Smooth muscle cell (in vitro differentiated cells): ENCODE results near the gene ARHGDIG. TPM values are rescaled to one million over a fixed set of nuclear protein-coding genes. Genes with fewer than 3 reads are reported as not detected.

Experiments
- DNase-seq: peaks from one replicate; lab custom pipeline; 2025; ENCODE audit not compliant: unreplicated experiment; lab: John Stamatoyannopoulos, UW
- H2AFZ ChIP-seq: fragments of 200-600 bp; sonication (generic); 2 replicates; pipeline ENCODE4 v1.6.0; 2016; ENCODE audit warnings: antibody characterized with exemption, low read depth, mild to moderate bottlenecking
- H3F3A ChIP-seq: fragments of 200-600 bp; sonication (generic); 2 replicates; pipeline ENCODE4 v1.6.0; 2017; ENCODE audit warnings: antibody characterized with exemption, low read depth
- H3K27ac ChIP-seq: fragments of 200-600 bp; sonication (generic); 2 replicates; pipeline ENCODE4 v1.5.1; 2016; ENCODE audit warnings: low read depth, mild to moderate bottlenecking
- H3K27me3 ChIP-seq: fragments of 200-600 bp; sonication (generic); 2 replicates; pipeline ENCODE4 v1.6.1; 2016; ENCODE audit warnings: low read depth, mild to moderate bottlenecking
- H3K36me3 ChIP-seq: fragments of 200-600 bp; sonication (generic); 2 replicates; pipeline ENCODE4 v1.5.1; 2016; ENCODE audit warnings: low read depth
- H3K4me1 ChIP-seq: fragments of 200-600 bp; sonication (generic); 2 replicates; pipeline ENCODE4 v1.5.1; 2016; ENCODE audit warnings: low read depth
- H3K4me2 ChIP-seq: fragments of 200-600 bp; sonication (generic); 2 replicates; pipeline ENCODE4 v1.6.0; 2016; ENCODE audit warnings: mild to moderate bottlenecking
- H3K4me3 ChIP-seq: fragments of 200-600 bp; sonication (generic); 2 replicates; pipeline ENCODE4 v1.5.1; 2016; ENCODE audit warnings: mild to moderate bottlenecking
- H3K79me2 ChIP-seq: fragments of 200-600 bp; sonication (generic); 2 replicates; pipeline ENCODE4 v1.6.0; 2016; ENCODE audit warnings: low read depth, mild to moderate bottlenecking
- H3K9ac ChIP-seq: fragments of 200-600 bp; sonication (generic); 2 replicates; pipeline ENCODE4 v1.6.0; 2016; ENCODE audit warnings: low read depth
- H3K9me3 ChIP-seq: fragments of 200-600 bp; sonication (generic); replicated peaks from 2 replicates; pipeline ENCODE4 v1.5.1; 2016; ENCODE audit warnings: low read depth
- H4K20me1 ChIP-seq: fragments of 200-600 bp; sonication (generic); 2 replicates; pipeline ENCODE4 v1.6.0; 2016; ENCODE audit warnings: low read depth
- WGBS: methylation state at CpG from one replicate; pipeline ENCODE4 v1.1.7; 2016; ENCODE audit warnings: low lambda C conversion rate; 5-methylcytosine and 5-hydroxymethylcytosine counted together
- polyA plus RNA-seq: library from polyadenylated mRNA; unstranded; fragments of >200 nt; fragmentation: Nextera tagmentation; extraction: Ambion mirVana; gene quantifications from 2 replicates; pipeline ENCODE4 v1.2.1, GENCODE V29; 2016
- total RNA-seq: library from RNA; depleted of rRNA; stranded (reverse); fragments of >200 nt; gene quantifications from 2 replicates; pipeline ENCODE4 v1.2.3, GENCODE V29; 2014
- TF ChIP-seq, protein P1 (sequence below): fragments of 200-600 bp; sonication (generic); IDR thresholded peaks from 2 replicates; pipeline ENCODE4 v1.5.1; 2017; ENCODE audit warnings: borderline replicate concordance, mild to moderate bottlenecking, antibody characterized with exemption; ENCODE audit not compliant: insufficient read depth, poor library complexity, severe bottlenecking

ARHGDIG gene
- total and polyA plus RNA-seq, 2 experiments from 2014 or later: 0.58 to 2.9 TPM

DNA sequence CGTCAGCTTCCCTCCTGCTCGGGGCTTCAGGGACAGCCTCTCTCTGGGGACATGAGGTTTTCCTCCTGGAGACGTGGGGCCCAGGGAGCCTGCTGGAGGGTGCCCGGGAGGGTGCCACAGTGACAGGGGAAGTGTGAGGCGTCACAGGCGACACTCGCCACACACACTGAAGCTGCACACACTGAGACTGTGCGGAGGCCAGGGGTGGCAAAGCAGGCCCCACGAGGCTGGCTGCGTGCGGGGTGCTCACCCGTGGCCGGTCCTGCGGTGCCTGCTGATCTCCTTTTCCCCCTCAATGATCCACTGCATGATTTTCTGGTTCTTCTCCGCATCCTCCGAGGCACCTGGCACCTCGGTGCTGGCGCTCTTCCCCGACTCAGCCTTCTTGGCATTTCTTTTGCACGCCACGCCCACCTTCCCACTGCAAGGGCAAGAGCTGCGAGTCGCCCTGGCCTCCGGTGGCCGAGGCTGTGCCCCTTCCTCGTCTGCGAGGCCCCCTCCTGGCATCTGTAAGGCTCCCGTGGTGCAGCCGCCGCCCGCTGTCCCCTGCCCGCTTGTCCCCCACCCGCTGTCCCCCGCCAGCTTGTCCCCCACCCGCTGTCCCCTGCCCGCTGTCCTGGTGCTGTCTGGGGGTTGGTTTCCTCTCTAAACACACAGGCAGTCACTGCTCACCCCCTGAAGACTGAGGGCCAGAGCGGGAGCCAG is 16.6 kb downstream of the ARHGDIG start:
- 96% methylated on average over 37 of the region's 37 CpGs for WGBS
- H3K4me2 ChIP-seq: no peak overlapping the region
- no peaks in the 10 kb centered on the region for H3K9me3 ChIP-seq
- H3K36me3 ChIP-seq: no peaks in the 10 kb centered on the region
- no peaks in the 10 kb centered on the region for H3K27me3 ChIP-seq
- TF ChIP-seq, protein P1, sequence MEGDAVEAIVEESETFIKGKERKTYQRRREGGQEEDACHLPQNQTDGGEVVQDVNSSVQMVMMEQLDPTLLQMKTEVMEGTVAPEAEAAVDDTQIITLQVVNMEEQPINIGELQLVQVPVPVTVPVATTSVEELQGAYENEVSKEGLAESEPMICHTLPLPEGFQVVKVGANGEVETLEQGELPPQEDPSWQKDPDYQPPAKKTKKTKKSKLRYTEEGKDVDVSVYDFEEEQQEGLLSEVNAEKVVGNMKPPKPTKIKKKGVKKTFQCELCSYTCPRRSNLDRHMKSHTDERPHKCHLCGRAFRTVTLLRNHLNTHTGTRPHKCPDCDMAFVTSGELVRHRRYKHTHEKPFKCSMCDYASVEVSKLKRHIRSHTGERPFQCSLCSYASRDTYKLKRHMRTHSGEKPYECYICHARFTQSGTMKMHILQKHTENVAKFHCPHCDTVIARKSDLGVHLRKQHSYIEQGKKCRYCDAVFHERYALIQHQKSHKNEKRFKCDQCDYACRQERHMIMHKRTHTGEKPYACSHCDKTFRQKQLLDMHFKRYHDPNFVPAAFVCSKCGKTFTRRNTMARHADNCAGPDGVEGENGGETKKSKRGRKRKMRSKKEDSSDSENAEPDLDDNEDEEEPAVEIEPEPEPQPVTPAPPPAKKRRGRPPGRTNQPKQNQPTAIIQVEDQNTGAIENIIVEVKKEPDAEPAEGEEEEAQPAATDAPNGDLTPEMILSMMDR: no peak
- H3K27ac ChIP-seq: no peak overlapping the region
- no peak overlapping the region for H3K9ac ChIP-seq
- no peaks in the 10 kb centered on the region for H3K79me2 ChIP-seq
- H3K4me1 ChIP-seq: no peaks in the 10 kb centered on the region
- no peaks in the 10 kb centered on the region for H3F3A ChIP-seq
- no peak for DNase-seq
- no peak overlapping the region for H3K4me3 ChIP-seq
- H4K20me1 ChIP-seq: peaks cover 12% of the 10 kb centered on the region
- H2AFZ ChIP-seq: no peak overlapping the region

DNA sequence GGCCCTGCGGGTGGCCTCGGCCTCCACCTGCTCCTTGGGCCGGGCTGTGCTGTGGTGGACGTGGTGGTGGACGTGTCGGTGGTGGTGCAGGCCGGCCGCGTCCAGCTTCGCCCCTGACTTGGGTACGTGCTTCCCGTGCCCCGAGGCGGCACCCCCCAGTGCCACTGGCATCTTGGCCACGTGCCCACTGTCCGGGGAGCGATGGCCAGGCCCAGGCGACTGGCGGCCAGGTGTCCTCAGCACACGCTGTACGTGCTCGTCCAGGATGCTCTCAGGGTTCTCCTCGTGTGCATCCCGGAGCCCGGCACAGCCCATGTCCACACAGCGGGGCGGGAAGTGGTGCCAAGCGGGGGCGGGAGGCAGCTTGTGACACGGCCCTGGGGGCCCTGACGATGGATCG is 17.4 kb downstream of the ARHGDIG start:
- no peaks in the 10 kb centered on the region for H3K79me2 ChIP-seq
- H3F3A ChIP-seq: no peaks in the 10 kb centered on the region
- peaks cover 14% of the 10 kb centered on the region for H4K20me1 ChIP-seq
- H3K4me2 ChIP-seq: no peak overlapping the region
- H3K27ac ChIP-seq: no peak overlapping the region
- 96% methylated on average over 29 of the region's 32 CpGs for WGBS
- no peak overlapping the region for H3K4me3 ChIP-seq
- no peak overlapping the region for H2AFZ ChIP-seq
- H3K9ac ChIP-seq: no peak overlapping the region
- no peaks in the 10 kb centered on the region for H3K4me1 ChIP-seq
- no peaks in the 10 kb centered on the region for H3K9me3 ChIP-seq
- no peak for DNase-seq
- H3K36me3 ChIP-seq: no peaks in the 10 kb centered on the region
- TF ChIP-seq, protein P1: no peak
- H3K27me3 ChIP-seq: no peaks in the 10 kb centered on the region

DNA sequence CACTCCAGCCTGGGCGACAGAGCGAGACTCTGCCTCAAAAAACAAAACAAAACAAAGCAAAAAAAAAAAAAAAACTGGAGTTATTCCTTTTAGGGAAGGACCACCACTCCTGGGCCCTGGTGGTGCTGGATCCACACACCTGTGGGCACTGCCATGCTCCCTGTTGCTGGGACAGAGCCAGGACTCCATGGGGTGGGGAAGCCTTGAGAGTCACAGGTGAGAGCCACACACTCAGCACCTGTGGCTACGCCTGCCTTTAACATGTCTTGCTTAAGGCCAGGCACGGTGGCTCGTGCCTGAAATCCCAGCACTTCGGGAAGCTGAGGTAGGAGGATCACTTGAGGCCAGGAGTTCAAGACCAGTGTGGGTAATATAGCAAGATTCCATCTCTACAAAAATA is 20.8 kb downstream of the ARHGDIG start:
- WGBS: 98% methylated on average over 6 of the region's 6 CpGs
- Histone ChIP-seq H3K9me3 (no peaks in the 10 kb centered on the region), H3K4me3 (no peak overlapping the region), H3K27me3 (no peaks in the 10 kb centered on the region), H3K4me1 (no peaks in the 10 kb centered on the region), H3K79me2 (peaks cover 2% of the 10 kb centered on the region), H3K27ac (no peak overlapping the region), H2AFZ (no peak overlapping the region), H3K36me3 (no peaks in the 10 kb centered on the region), H3F3A (no peaks in the 10 kb centered on the region), H3K9ac (no peak overlapping the region), H3K4me2 (no peak overlapping the region), H4K20me1 (peaks cover 17% of the 10 kb centered on the region)
- TF ChIP-seq, protein P1: no peak
- no peak for DNase-seq

DNA sequence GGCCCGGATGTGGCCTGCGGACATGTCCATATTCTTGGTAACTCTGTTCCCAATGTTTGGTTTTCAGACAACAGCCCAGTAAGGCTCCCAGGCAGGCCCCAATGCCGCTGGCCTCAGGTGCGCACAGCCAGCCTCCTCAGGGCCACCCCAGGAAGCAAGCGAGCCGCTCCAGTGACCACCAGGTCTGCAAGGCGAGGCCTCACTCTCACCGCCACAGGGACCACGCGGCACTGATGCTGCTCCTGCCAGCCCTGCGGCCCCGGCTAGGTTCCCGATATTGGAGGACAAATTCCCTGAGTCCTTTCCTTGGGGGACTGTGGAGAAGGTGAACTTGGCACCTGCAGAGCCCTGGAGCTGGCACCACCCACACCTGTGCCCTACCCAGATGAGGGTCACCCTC is 21.6 kb downstream of the ARHGDIG start:
- Histone ChIP-seq H3K4me1 (no peaks in the 10 kb centered on the region), H3K4me3 (no peak overlapping the region), H3F3A (no peaks in the 10 kb centered on the region), H3K27ac (no peak overlapping the region), H4K20me1 (peaks cover 17% of the 10 kb centered on the region), H2AFZ (no peak overlapping the region), H3K79me2 (peaks cover 2% of the 10 kb centered on the region), H3K9ac (no peak overlapping the region), H3K36me3 (no peaks in the 10 kb centered on the region), H3K9me3 (no peaks in the 10 kb centered on the region), H3K27me3 (no peaks in the 10 kb centered on the region), H3K4me2 (no peak overlapping the region)
- DNase-seq: no peak
- TF ChIP-seq, protein P1: no peak
- WGBS: 99% methylated on average over 13 of the region's 13 CpGs
